Posterior vena cava (tissue), 2 donors: Measurements from ENCODE around the gene MSRB1. TPM values are rescaled to one million over a fixed set of nuclear protein-coding genes. Genes with fewer than 3 reads are reported as not detected.
"Not testable (repeated sequence)": the region's sequence is repeated elsewhere in the genome, so short reads cannot be mapped to it uniquely, and the experiment has no call there.

Experiments
- DNase-seq: peaks from one replicate; pipeline ENCODE4 v3.0.0-alpha.2; 2020; ENCODE audit warnings: low spot score
- intact Hi-C, 2 donors: fragments of 100-400 bp; cut with DNase I; formaldehyde crosslinking; loops; one replicate each; pipeline versions ENCODE4 v1.14.1 to v1.14.2; 2022 to 2023
- total RNA-seq, 2 donors: library from RNA; stranded (reverse); fragmentation: NEBNext Ultra II Directional; extraction: Animal tissue kit (Norgen Biotek cat#: 25700); gene quantifications; one replicate each; pipeline ENCODE4 v1.2.1, GENCODE V29; 2021
- donor health status: DM: yes; HTN: yes; CAD: no.
- donor health status: DM: yes; HTN: yes; CAD: no.

The MSRB1 gene
- total RNA-seq, 2 donors from 2014 or later: 61.4 to 70.0 TPM

DNA sequence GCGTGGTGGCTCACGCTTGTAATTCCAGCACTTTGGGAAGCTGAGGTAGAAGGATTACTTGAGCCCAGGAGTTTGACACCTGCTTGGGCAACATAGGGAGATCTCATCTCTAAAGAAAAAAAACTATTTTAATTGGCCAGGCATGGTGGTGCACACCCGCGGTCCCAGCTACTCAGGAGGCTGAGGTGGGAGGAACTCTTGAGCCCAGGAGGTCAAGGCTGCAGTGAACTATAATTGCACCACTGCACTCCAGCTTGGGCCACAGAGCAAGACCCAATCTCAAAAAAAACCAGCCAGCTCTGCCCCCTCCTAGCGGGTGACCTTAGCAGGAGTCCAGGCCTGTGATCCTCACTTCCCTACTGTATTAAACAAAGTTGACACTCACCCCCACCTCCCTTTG lies 18.9 kb downstream of the MSRB1 start:
- intact Hi-C loops: loop anchor here (5.0 kb wide), 2 partner anchors 72 to 1353 kb away; no protein-coding TSS in a partner anchor
- DNase-seq: no peak

DNA sequence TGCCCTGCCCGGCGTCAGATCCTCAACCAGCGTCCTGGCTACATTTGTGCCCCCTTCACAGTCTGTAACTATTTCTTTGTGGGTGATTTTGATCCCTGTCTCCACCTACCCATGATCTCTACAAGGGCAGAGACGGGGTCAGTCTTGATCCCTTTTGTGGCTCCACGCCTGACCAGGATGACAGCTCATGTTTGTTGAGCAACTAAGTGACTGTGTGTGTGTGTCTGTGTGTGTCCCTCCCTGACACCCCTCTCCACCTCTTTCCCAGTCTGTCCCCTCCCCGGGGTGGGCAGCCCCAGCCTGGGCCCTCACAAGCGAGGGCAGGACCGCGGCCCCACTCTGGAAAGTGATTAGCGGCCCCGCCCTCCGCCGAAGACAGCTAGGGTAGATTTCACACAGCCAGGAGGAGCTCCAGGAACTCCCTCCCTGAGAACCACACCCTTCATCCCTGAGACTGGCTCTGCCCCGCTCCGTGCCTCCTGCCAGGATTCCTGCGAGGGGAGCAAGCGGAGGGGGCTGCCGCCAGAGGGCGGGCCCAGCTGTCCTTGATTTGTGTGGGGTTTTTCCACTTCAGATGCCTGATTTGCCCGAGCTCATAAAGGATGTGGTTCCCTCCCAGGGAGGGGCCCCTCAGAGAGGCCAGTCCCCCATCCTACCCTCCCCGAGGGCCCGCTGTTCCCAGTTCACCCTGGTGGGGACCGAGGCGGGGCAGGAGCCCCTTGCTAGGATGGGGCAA lies 19.5 kb downstream of the MSRB1 start:
- no peak for DNase-seq
- intact Hi-C loops: loop anchor here (5.0 kb wide), 2 partner anchors 71 to 1354 kb away; no protein-coding TSS in a partner anchor

DNA sequence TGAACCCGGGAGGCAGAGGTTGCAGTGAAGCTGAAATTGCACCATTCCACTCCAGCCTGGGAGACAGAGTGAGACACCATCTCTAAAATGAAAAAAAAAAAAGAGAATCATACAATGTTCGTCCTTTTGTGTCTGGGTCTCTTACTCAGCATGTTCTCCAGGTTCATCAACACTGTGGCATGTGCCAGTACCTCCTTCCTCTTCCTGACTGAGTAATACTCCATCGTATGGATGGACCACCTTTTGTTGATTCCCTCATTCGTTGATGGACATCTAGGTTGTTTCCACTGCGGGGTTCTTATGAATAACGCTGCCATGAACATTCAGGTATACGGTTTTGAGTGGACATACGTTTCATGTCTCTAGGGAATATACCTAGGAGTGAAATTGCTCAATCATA lies 20.6 kb downstream of the MSRB1 start:
- intact Hi-C loops: loop anchor here (5.0 kb wide), 2 partner anchors 70 to 1355 kb away; no protein-coding TSS in a partner anchor
- DNase-seq: no peak

- no peak for DNase-seq
- intact Hi-C loops: loop anchor here (5.0 kb wide), 2 partner anchors 68 to 1357 kb away; no protein-coding TSS in a partner anchor
Measured at GRCh38 chr16:1920727-1921171, 22.2 kb downstream of the MSRB1 start.

DNA sequence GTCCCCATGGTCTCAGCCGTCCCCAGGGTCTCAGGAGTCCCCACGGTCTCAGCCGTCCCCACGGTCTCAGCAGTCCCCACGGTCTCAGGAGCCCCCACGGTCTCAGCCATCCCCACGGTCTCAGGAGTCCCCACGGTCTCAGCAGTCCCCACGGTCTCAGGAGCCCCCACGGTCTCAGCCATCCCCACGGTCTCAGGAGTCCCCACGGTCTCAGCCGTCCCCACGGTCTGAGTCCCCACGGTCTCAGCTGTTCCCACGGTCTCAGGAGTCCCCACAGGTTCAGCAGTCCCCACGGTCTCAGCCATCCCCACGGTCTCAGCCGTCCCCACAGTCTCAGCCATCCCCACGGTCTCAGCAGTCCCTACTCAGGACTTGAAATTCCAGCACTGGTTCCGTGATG lies 22.9 kb downstream of the MSRB1 start:
- intact Hi-C loops: loop anchor here (5.0 kb wide), 2 partner anchors 68 to 1357 kb away; no protein-coding TSS in a partner anchor
- DNase-seq: not testable (repeated sequence)

- DNase-seq: no peak
- intact Hi-C loops: no loop called here
Measured at GRCh38 chr16:1919327-1919998, 23.5 kb downstream of the MSRB1 start.

DNA sequence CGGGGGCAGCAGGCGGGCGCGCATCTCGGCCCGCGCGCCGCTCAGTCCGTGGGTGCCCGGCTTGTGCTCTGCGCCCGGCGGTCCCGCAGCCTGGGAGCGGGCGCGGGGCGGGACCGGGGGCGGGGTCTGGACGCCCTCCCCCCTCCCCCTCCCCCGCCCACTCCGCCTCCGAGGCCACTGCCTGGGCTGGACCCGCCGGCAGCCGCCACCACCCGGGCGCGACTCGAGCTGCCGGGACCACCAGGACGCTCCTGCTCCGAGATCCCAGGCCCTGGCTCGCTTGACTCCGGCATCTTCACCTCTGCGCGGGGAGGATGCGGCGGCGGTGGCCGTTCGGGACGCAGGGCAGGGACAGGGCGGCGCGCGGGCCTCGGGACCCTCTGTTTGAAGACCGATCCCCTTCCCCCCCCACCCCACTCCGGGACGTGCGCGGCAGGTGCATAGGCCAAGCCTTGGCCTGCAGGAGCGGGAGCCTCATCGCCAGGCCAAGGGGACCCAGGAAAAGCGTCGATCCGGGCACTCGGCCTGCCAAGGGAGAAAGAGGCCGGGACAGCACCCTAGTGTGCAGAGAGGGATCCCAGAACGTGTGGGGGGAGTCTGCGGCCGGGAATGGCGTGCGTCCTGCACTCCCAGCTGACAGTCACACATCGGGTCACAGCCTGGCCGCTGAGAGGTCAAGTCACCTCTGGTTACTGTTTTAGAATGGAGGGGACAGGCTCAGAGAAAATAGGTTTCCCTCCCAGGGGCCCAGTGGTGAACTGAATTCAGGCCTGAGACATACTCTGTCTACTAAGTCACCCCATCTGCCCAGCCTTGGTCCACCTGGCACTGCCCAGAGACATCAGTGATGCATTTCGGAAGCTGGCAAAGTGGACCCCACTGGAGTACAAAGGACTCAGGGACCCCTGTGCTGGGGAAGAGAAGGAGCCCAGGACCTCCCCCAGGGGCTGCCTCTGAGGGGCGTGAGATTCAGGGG lies 24.4 kb downstream of the MSRB1 start, which contains the start of gene HS3ST6:
Gene HS3ST6, minus strand, starts transcription at position 65 of the 976 bp plus-strand sequence. CDS start 92 bp downstream, outside the sequence.
- DNase-seq: no peak
- intact Hi-C loops: no loop called here

- intact Hi-C loops: no loop called here
- no peak for DNase-seq
Measured at GRCh38 chr16:1917665-1918350, 25.2 kb downstream of the MSRB1 start.

DNA sequence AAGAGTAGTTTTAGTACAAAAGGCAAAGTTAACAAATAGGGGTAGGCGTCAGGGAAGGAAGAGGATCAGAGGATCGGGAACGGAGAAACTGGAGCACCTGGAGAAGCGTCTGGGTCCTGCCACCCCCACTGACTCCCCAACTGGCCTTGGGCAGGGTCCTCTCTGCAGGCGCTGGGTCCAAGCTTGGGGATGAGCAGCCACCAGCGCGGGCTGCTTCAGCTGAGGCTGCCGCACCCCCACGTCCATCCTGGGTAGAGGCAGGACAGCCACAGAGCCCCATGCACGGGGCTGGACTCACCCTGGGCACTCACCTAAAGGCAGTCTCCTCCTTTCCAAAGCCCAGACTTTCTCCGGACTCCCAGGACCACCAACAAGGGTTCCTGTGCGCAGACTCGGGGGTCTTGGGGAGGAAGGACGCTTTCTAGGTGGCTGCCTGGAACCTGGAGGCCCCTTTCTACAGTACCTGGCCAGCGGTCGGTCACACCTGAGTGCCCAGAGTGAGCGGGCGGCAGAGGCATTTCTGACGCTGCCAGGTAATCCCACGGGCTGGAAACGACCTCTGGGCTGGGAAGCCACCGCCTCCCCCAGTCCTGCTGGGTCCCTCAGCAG lies 25.8 kb downstream of the MSRB1 start:
- intact Hi-C loops: no loop called here

GRCh38 chr16:1916640-1916990 lies 26.4 kb downstream of the MSRB1 start:
- intact Hi-C loops: no loop called here
- DNase-seq: no peak

More for the DNA sequence above, 25.8 kb downstream of the MSRB1 start:
- DNase-seq: no peak

DNA sequence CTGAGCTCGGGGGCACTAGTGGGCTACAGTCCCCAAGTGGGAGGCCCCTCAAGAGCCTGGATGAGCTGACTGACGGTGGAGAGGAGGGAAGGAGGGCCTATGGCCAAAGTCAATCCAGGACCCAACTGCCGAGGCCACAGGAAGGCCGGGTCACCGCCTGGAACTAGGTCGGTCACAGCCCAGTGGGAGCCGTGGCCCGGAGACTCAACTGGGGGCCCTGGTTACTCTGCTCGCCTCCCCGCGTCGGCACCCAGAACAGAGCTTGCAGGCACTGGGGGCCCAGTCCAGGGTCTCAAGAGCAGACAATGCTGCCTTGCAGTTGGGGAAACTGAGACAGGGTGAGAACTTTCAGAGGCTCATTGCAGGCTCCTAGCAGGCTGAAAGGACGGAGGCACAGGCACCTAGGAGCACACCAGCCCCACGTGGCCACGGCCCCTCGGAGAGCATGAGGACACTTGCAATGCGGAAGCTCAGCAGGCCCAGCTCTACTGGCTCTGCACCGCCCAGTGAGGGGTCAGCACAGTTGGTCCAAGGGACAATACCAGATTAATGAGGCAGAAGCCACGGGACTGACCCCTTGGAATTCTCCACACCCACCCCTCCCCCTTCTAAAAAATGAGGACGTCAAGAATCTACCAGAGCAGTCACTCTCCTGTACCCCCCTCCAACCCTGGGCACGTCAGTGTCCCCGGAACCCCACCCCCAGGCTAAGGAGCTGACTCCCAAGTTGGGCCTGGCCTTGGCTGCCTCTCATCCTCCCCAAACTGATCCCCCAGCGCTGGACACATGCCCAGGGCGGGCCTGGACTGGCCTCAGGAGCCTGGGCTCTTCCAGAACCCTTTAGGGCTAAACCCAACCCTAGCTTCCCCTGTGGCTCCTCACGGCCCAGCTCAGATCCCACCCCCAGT lies 27.0 kb downstream of the MSRB1 start:
- intact Hi-C loops: no loop called here
- no peak for DNase-seq

DNA sequence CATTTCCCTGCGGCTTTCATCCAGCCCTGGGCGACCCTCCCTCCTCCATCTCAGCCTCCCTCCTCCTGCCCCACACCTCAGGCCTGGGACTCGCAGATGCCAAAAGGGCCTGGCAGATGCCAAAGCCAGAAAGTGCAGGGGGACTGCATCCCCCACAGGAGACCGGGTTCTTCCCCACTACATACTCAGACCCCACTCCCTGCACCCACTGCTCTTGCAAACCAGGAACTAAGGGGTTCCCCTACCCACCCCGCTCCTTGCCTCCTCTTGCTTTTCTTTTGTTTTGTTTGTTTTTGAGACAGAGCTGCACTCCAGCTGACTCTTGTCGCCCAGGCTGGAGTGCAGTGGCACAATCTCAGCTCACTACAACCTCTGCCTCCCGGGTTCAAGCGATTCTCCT lies 28.0 kb downstream of the MSRB1 start:
- DNase-seq: no peak
- intact Hi-C loops: no loop called here

GRCh38 chr16:1914084-1914608 lies 28.9 kb downstream of the MSRB1 start:
- intact Hi-C loops: no loop called here
- DNase-seq: no peak

DNA sequence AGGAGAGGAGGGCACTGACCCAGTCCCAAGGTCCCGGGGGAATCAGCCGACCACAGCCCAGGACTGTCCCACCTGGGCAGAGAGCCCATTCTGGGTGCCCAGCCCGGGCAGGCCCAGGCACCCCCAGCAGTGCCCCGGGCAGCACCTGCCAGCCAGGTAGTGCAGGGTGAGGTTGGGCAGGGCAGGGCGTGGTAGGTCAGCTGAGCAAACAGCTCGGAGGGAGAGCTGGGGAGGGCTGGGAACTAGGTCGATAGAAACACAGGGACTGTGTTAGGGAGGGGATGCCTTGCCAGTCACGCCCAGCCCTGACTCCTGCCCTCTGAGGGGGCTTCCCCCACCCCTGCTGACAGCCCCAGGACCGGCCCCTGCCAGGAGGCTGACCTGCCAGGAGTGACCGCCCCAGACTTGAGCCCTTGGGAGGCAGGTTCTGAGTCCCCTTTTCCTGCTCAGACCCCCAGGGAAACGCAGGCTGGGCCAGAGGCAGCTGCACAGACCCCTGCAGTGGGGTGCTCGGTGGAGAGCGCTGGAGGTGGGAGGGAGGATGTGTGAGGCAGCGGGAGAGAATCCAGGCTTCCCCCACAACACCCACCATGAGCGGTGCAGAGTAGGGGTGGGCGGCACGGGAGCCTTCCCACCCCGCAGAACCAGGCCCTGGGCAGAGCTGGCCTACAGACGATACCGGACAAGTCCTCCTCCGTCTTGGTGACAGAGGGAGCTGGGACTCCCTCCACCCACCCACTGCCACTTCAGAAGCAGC lies 29.5 kb downstream of the MSRB1 start:
- no peak for DNase-seq
- intact Hi-C loops: no loop called here

DNA sequence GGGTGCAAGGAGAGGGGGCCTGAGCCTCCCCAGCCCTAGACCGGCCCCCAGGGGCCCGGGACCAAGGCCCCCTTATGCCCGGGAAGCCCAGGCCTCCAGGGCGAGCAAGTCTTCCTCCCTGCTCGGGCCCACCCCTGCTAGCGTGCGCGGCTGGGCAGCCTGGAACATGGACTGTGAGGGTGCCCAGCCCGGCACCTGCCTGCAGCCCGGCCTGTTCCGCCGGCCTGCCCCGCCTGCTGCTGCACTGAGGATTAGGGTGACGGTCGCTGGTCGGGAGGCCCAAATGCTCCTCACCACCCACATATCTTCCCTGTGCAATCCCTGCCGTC lies 30.8 kb downstream of the MSRB1 start:
- intact Hi-C loops: no loop called here

GRCh38 chr16:1911467-1912214 lies 31.4 kb downstream of the MSRB1 start:
- DNase-seq: no peak
- intact Hi-C loops: no loop called here

More for the DNA sequence above, 30.8 kb downstream of the MSRB1 start:
- DNase-seq: no peak
